NB4 (cell line): ENCODE measurements around the gene ARMC12.

Experiments
- CTCF ChIP-seq: IDR thresholded peaks from one replicate; pipeline ENCODE4 v1.5.1; 2012; ENCODE audit warnings: low read depth, low read length
- MAX ChIP-seq: IDR thresholded peaks from 2 replicates; pipeline ENCODE4 v1.6.1; 2011; ENCODE audit warnings: low read depth, low read length
- POLR2A ChIP-seq: IDR thresholded peaks from 2 replicates; pipeline ENCODE4 v1.6.1; 2011; ENCODE audit warnings: mild to moderate bottlenecking; ENCODE audit not compliant: insufficient read length; ENCODE audit errors: extremely low read depth

GRCh38 chr6:35752330-35752729 is 15.5 kb downstream of the ARMC12 start:
- no peak for TF ChIP-seq CTCF
- no peak for TF ChIP-seq POLR2A
- no peak for TF ChIP-seq MAX
